Liver (tissue), 9 donors: ENCODE results near the gene EPB41L4A. TPM values are rescaled to one million over a fixed set of nuclear protein-coding genes. Genes with fewer than 3 reads are reported as not detected.

ENCODE experiments used
- DNase-seq: peaks from one replicate; pipeline ENCODE4 v3.0.0-alpha.2; 2017; ENCODE audit warnings: low spot score
- H3K27ac ChIP-seq, 2 donors: one replicate each; pipeline ENCODE4 v1.7.0; 2013; ENCODE audit warnings: inconsistent platforms in 2 of 2, low read length in 2 of 2, control low read depth in 1 of 2, low read depth in 1 of 2, mild to moderate bottlenecking in 1 of 2
- H3K27me3 ChIP-seq, 4 donors: one replicate each; pipeline versions ENCODE4 v1.6.1 to v1.7.0; 2013; ENCODE audit warnings: low read length in 3 of 4, inconsistent platforms in 1 of 4, mild to moderate bottlenecking in 1 of 4, moderate library complexity in 1 of 4; ENCODE audit not compliant: control insufficient read depth in 4 of 4, insufficient read depth in 4 of 4
- H3K36me3 ChIP-seq, 4 donors: one replicate each; pipeline versions ENCODE4 v1.6.1 to v1.7.0; 2013; ENCODE audit warnings: low read length in 3 of 4, mild to moderate bottlenecking in 3 of 4, low read depth in 1 of 4, moderate library complexity in 1 of 4; ENCODE audit not compliant: control insufficient read depth in 4 of 4, insufficient read depth in 3 of 4
- H3K4me1 ChIP-seq, 4 donors: one replicate each; pipeline versions ENCODE4 v1.6.1 to v1.7.0; 2013; ENCODE audit warnings: low read length in 3 of 4, mild to moderate bottlenecking in 3 of 4, moderate library complexity in 1 of 4; ENCODE audit not compliant: control insufficient read depth in 4 of 4, insufficient read depth in 4 of 4
- H3K4me3 ChIP-seq, 3 donors: one replicate each; pipeline versions ENCODE4 v1.6.1 to v1.7.0; 2013; ENCODE audit warnings: low read length in 3 of 3, control low read depth in 1 of 3, low read depth in 1 of 3, mild to moderate bottlenecking in 1 of 3
- H3K9ac ChIP-seq, 2 donors: one replicate each; pipeline ENCODE4 v1.7.0; 2013; ENCODE audit warnings: low read length in 2 of 2, mild to moderate bottlenecking in 2 of 2, moderate library complexity in 2 of 2, control low read depth in 1 of 2, low read depth in 1 of 2
- H3K9me3 ChIP-seq, 4 donors: one replicate each; pipeline versions ENCODE4 v1.6.1 to v1.7.0; 2013; ENCODE audit warnings: low read length in 3 of 4; ENCODE audit not compliant: control insufficient read depth in 4 of 4
- ATF3 ChIP-seq: IDR thresholded peaks from 2 replicates; pipeline ENCODE4 v1.6.1; 2016; ENCODE audit warnings: antibody characterized with exemption
- CTCF ChIP-seq: fragments of 150-350 bp; IDR thresholded peaks from 2 replicates; pipeline ENCODE4 v1.5.1; 2017; ENCODE audit warnings: improper control_type of control experiment, low read depth, low read length; ENCODE audit not compliant: missing input control
- EGR1 ChIP-seq, 2 donors: IDR thresholded peaks; 2 replicates each; pipeline ENCODE4 v1.6.1; 2016 to 2018; ENCODE audit warnings: antibody characterized with exemption in 2 of 2, low read depth in 2 of 2
- FOXA1 ChIP-seq: IDR thresholded peaks from 2 replicates; pipeline ENCODE4 v1.6.1; 2016; ENCODE audit warnings: antibody characterized with exemption
- FOXA2 ChIP-seq: IDR thresholded peaks from 2 replicates; pipeline ENCODE4 v1.6.1; 2016; ENCODE audit warnings: antibody characterized with exemption
- GABPA ChIP-seq, 2 donors: IDR thresholded peaks in 1 of 2; conservative IDR thresholded peaks in 1 of 2; 2 replicates each; pipeline ENCODE4 v1.6.1; 2016; ENCODE audit warnings: antibody characterized with exemption in 2 of 2, mild to moderate bottlenecking in 1 of 2, moderate library complexity in 1 of 2
- HNF4A ChIP-seq, 2 donors: conservative IDR thresholded peaks; 2 replicates each; pipeline ENCODE4 v1.6.1; 2016; ENCODE audit warnings: antibody characterized with exemption in 2 of 2, mild to moderate bottlenecking in 2 of 2
- JUND ChIP-seq, 2 donors: IDR thresholded peaks; 2 replicates each; pipeline ENCODE4 v1.6.1; 2016; ENCODE audit warnings: antibody characterized with exemption in 2 of 2
- MAX ChIP-seq: IDR thresholded peaks from 2 replicates; pipeline ENCODE4 v1.6.1; 2016; ENCODE audit warnings: antibody characterized with exemption
- NR2F2 ChIP-seq: IDR thresholded peaks from 2 replicates; pipeline ENCODE4 v1.6.1; 2016; ENCODE audit warnings: antibody characterized with exemption
- RAD21 ChIP-seq, 2 donors: IDR thresholded peaks; 2 replicates each; pipeline ENCODE4 v1.6.1; 2016; ENCODE audit warnings: antibody characterized with exemption in 2 of 2, mild to moderate bottlenecking in 2 of 2
- REST ChIP-seq: IDR thresholded peaks from 2 replicates; pipeline ENCODE4 v1.6.1; 2016; ENCODE audit warnings: antibody characterized with exemption, mild to moderate bottlenecking
- RXRA ChIP-seq, 2 donors: IDR thresholded peaks; 2 replicates each; pipeline ENCODE4 v1.6.1; 2017 to 2018; ENCODE audit warnings: antibody characterized with exemption in 2 of 2, mild to moderate bottlenecking in 1 of 2
- SP1 ChIP-seq: IDR thresholded peaks from 2 replicates; pipeline ENCODE4 v1.6.1; 2018; ENCODE audit warnings: antibody characterized with exemption, mild to moderate bottlenecking
- TAF1 ChIP-seq: conservative IDR thresholded peaks from 2 replicates; pipeline ENCODE4 v1.6.1; 2016; ENCODE audit warnings: antibody characterized with exemption, mild to moderate bottlenecking
- YY1 ChIP-seq: IDR thresholded peaks from 2 replicates; pipeline ENCODE4 v1.6.1; 2016; ENCODE audit warnings: antibody characterized with exemption, mild to moderate bottlenecking
- ZBTB33 ChIP-seq: IDR thresholded peaks from 2 replicates; pipeline ENCODE4 v1.6.1; 2016; ENCODE audit warnings: antibody characterized with exemption
- WGBS: extraction: QIAGEN DNeasy Blood & Tissue Kit; methylation state at CpG from one replicate; pipeline ENCODE4 v1.1.7; 2013; 5-methylcytosine and 5-hydroxymethylcytosine counted together
- polyA plus RNA-seq, 2 donors: library from polyadenylated mRNA; stranded (reverse) in 1 of 2; unstranded in 1 of 2; fragments of 200-250 nt in 1 of 2; fragments of >200 nt in 1 of 2; fragmentation: Nextera tagmentation in 1 of 2; extraction: Ambion mirVana in 1 of 2; gene quantifications; one replicate each; pipeline versions ENCODE4 v1.2.1 to v1.2.3, GENCODE V29; 2013 to 2015
- total RNA-seq, 2 donors: library from RNA; depleted of rRNA; stranded (reverse); fragments of >200 nt; gene quantifications; one replicate each; pipeline ENCODE4 v1.2.3, GENCODE V29; 2014
- donor health status: healthy.
- donor health status: healthy.
- donor health status: healthy.
- donor health status: healthy.
- donor health status: healthy.

EPB41L4A gene
- total and polyA plus RNA-seq, 4 donors, result 1.1 to 8.0 (median 3.9) TPM

GRCh38 chr5:112119969-112120368 is 299.1 kb downstream of the EPB41L4A start (continued):
- TF ChIP-seq JUND (IDR thresholded peaks at IDR 0.05) (no peak), ATF3 (no peak), YY1 (no peak), HNF4A (conservative IDR thresholded peaks at IDR 0.05) (no peak), SP1 (no peak), FOXA1 (no peak), RXRA (IDR thresholded peaks at IDR 0.05) (no peak), MAX (no peak)

GRCh38 chr5:112119508-112119907 is 299.6 kb downstream of the EPB41L4A start:
- Histone ChIP-seq H3K36me3 (no peaks in the 10 kb centered on the region), H3K4me1 (peaks cover 0 to 4% (median 0%) of the 10 kb centered on the region in 4 donors), H3K9ac (no peak overlapping the region), H3K9me3 (peaks cover 0 to 4% (median under 1%) of the 10 kb centered on the region in 4 donors), H3K4me3 (no peak overlapping the region), H3K27ac (no peak overlapping the region), H3K27me3 (no peaks in the 10 kb centered on the region)
- WGBS, result 69% methylated on average over 3 of the region's 3 CpGs
- no peak for DNase-seq
- TF ChIP-seq GABPA (IDR thresholded peaks at IDR 0.05 in 1 of 2, conservative IDR thresholded peaks at IDR 0.05 in 1 of 2) (no peak), RAD21 (IDR thresholded peaks at IDR 0.05) (no peak), ZBTB33 (no peak), TAF1 (no peak), RXRA (IDR thresholded peaks at IDR 0.05) (no peak), HNF4A (conservative IDR thresholded peaks at IDR 0.05) (no peak), FOXA2 (no peak), REST (no peak), EGR1 (IDR thresholded peaks at IDR 0.05; ENCODE audit: low read depth in 2 of 2) (no peak), CTCF (no peak), SP1 (no peak), NR2F2 (no peak)
